SK-N-SH treated with all-trans-retinoic acid at 6 μM for 48 hours (cell line): ENCODE measurements around the gene SCEL.
A peak's percentile ranks its signal among the peaks of the same experiment; 100 is the strongest.
"Not testable (repeated sequence)": the region's sequence is repeated elsewhere in the genome, so short reads cannot be mapped to it uniquely, and the experiment has no call there.

Experiments used
- ATAC-seq: fragments of 200-7000 bp; cut with Tn5 transposase; 3 replicates; pipeline ENCODE4 v1.9.1; 2020; ENCODE audit warnings: mild to moderate bottlenecking, moderate library complexity
- ARNTL ChIP-seq: fragments of 450-650 bp; formaldehyde crosslinking; IDR thresholded peaks from 2 replicates; pipeline ENCODE4 v1.5.0; 2020; ENCODE audit warnings: low read depth, mild to moderate bottlenecking, moderate library complexity, borderline replicate concordance
- BACH2 ChIP-seq: fragments of 250-450 bp; sonication (Bioruptor Pico); IDR thresholded peaks from 2 replicates; pipeline ENCODE4 v1.9.0; 2021; ENCODE audit warnings: mild to moderate bottlenecking, borderline replicate concordance
- ESRRG ChIP-seq: fragments of 250-450 bp; sonication (Bioruptor Pico); IDR thresholded peaks from 2 replicates; pipeline ENCODE4 v1.6.1; 2021; ENCODE audit warnings: mild to moderate bottlenecking
- GLIS3 ChIP-seq: fragments of 250-450 bp; sonication (Bioruptor Pico); IDR thresholded peaks from 2 replicates; pipeline ENCODE4 v1.5.0; 2020; ENCODE audit warnings: mild to moderate bottlenecking, moderate library complexity
- ISL1 ChIP-seq: fragments of 250-450 bp; sonication (Bioruptor Pico); IDR thresholded peaks from 2 replicates; pipeline ENCODE4 v2.1.2; 2022; ENCODE audit warnings: mild to moderate bottlenecking, moderate library complexity
- PPARA ChIP-seq: fragments of 250-450 bp; sonication (Bioruptor Pico); IDR thresholded peaks from 2 replicates; pipeline ENCODE4 v1.5.0; 2020; ENCODE audit warnings: mild to moderate bottlenecking, borderline replicate concordance
- RARB ChIP-seq: fragments of 250-450 bp; sonication (Bioruptor Pico); IDR thresholded peaks from 2 replicates; pipeline ENCODE4 v1.8.0; 2021; ENCODE audit warnings: mild to moderate bottlenecking, moderate library complexity
- SNAI2 ChIP-seq: fragments of 250-450 bp; sonication (Bioruptor Pico); IDR thresholded peaks from 2 replicates; pipeline ENCODE4 v1.5.0; 2020; ENCODE audit warnings: mild to moderate bottlenecking, moderate library complexity
- TCF4 ChIP-seq: fragments of 250-450 bp; sonication (Bioruptor Pico); IDR thresholded peaks from 2 replicates; pipeline ENCODE4 v1.8.0; 2021; ENCODE audit warnings: mild to moderate bottlenecking, moderate library complexity, borderline replicate concordance
- TOX ChIP-seq: fragments of 250-450 bp; sonication (Bioruptor Pico); IDR thresholded peaks from 2 replicates; pipeline ENCODE4 v1.8.0; 2021; ENCODE audit warnings: mild to moderate bottlenecking, moderate library complexity, borderline replicate concordance
- ZC3H10 ChIP-seq: fragments of 250-450 bp; sonication (Bioruptor Pico); IDR thresholded peaks from 2 replicates; pipeline ENCODE4 v1.5.1; 2021; ENCODE audit warnings: mild to moderate bottlenecking, moderate library complexity
- ZFP3 ChIP-seq: fragments of 250-450 bp; sonication (Bioruptor Pico); IDR thresholded peaks from 2 replicates; pipeline ENCODE4 v1.5.0; 2020; ENCODE audit warnings: mild to moderate bottlenecking, moderate library complexity
- ZFP30 ChIP-seq: fragments of 450-650 bp; formaldehyde crosslinking; IDR thresholded peaks from 2 replicates; pipeline ENCODE4 v1.5.0; 2022; ENCODE audit warnings: mild to moderate bottlenecking, moderate library complexity
- ZNF565 ChIP-seq: fragments of 450-650 bp; formaldehyde crosslinking; conservative IDR thresholded peaks from 2 replicates; pipeline ENCODE4 v1.5.0; 2020; ENCODE audit warnings: low read depth, mild to moderate bottlenecking, moderate library complexity
- ZNF70 ChIP-seq: fragments of 450-650 bp; formaldehyde crosslinking; IDR thresholded peaks from 2 replicates; pipeline ENCODE4 v1.5.0; 2020; ENCODE audit warnings: mild to moderate bottlenecking, moderate library complexity
- ZNF8 ChIP-seq: fragments of 450-650 bp; formaldehyde crosslinking; IDR thresholded peaks from 2 replicates; pipeline ENCODE4 v1.5.0; 2020; ENCODE audit warnings: mild to moderate bottlenecking, moderate library complexity
- TF ChIP-seq, protein P1 (sequence below): fragments of 250-450 bp; sonication (Bioruptor Pico); IDR thresholded peaks from 2 replicates; pipeline ENCODE4 v1.8.0; 2021; ENCODE audit warnings: low read depth, mild to moderate bottlenecking, moderate library complexity, borderline replicate concordance
- TF ChIP-seq, protein P2 (sequence below): fragments of 250-450 bp; sonication (Bioruptor Pico); IDR thresholded peaks from 2 replicates; pipeline ENCODE4 v1.5.0; 2020; ENCODE audit warnings: mild to moderate bottlenecking, moderate library complexity
- TF ChIP-seq, protein P3 (sequence below): fragments of 250-450 bp; sonication (Bioruptor Pico); IDR thresholded peaks from 2 replicates; pipeline ENCODE4 v1.8.0; 2020; ENCODE audit warnings: mild to moderate bottlenecking, moderate library complexity, borderline replicate concordance
- TF ChIP-seq, protein P4 (sequence below): fragments of 250-450 bp; sonication (Bioruptor Pico); IDR thresholded peaks from 2 replicates; pipeline ENCODE4 v1.5.1; 2021; ENCODE audit warnings: mild to moderate bottlenecking, moderate library complexity
- TF ChIP-seq, protein P5 (sequence below): fragments of 250-450 bp; sonication (Bioruptor Pico); IDR thresholded peaks from 2 replicates; pipeline ENCODE4 v1.5.1; 2020; ENCODE audit warnings: low read depth, mild to moderate bottlenecking, moderate library complexity

The SCEL gene

DNA sequence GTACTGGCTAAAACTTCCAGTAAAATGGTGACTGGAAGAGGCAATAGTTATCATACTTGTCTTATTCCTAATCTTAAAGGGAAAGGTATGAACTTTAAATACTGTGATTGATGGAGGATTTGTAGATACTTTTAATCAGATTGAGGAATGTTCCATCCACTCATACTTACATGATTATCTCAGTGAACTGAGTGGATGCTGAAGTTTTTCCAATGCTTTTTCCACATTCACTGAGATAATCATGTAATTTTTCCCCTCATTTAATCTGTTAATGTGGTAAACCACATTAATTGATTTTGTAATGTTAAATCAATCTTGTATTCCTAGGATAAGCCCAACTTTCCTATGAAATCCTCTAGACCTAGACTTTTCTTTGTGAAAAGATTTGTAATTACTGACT lies 17.2 kb upstream of the SCEL start (continued):
- TF ChIP-seq, protein P1, sequence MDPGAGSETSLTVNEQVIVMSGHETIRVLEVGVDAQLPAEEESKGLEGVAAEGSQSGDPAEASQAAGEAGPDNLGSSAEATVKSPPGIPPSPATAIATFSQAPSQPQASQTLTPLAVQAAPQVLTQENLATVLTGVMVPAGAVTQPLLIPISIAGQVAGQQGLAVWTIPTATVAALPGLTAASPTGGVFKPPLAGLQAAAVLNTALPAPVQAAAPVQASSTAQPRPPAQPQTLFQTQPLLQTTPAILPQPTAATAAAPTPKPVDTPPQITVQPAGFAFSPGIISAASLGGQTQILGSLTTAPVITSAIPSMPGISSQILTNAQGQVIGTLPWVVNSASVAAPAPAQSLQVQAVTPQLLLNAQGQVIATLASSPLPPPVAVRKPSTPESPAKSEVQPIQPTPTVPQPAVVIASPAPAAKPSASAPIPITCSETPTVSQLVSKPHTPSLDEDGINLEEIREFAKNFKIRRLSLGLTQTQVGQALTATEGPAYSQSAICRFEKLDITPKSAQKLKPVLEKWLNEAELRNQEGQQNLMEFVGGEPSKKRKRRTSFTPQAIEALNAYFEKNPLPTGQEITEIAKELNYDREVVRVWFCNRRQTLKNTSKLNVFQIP (CRISPR knock-in tag), result no peak
- TF ChIP-seq ISL1 (CRISPR knock-in tag) (no peak), ZNF565 (CRISPR knock-in tag) (no peak)
- TF ChIP-seq, all 23 proteins: peak for 0

DNA sequence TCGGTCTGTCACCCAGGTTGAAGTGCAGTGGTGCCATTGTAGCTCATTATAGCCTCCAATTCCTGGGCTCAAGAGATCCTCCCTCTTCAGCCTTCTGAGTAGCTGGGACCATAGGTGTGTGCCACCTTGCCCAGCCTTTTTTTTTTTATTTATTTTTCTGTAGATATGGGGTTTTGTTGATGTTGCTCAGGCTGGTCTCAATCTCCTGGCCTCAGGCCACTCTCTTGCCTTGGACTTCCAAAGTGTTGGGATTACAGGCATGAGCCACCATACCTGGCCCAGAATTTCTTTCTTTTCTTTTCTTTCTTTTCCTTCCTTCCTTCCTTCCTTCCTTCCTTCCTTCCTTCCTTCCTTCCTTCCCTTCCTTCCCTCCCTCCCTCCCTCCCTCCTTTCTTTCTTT lies 16.1 kb upstream of the SCEL start:
- not testable (repeated sequence) for ATAC-seq

DNA sequence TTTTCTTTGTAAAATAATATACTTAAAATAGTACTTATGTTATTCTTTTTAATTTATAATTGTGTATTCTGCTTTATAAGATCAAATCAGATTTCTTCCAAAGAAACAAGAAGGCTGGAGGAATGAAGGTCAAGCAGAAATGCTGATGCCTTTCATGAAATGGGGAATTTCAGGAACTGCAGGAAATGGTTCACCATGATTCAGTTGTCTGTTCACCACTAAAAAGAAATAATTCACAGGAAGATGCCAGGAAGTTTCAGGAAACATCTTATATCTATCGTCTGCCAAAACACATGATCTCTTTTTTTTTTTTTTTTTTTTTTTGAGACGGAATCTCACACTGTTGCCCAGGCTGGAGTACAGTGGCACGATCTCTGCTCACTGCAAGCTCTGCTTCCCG lies 15.7 kb upstream of the SCEL start:
- TF ChIP-seq, protein P2, sequence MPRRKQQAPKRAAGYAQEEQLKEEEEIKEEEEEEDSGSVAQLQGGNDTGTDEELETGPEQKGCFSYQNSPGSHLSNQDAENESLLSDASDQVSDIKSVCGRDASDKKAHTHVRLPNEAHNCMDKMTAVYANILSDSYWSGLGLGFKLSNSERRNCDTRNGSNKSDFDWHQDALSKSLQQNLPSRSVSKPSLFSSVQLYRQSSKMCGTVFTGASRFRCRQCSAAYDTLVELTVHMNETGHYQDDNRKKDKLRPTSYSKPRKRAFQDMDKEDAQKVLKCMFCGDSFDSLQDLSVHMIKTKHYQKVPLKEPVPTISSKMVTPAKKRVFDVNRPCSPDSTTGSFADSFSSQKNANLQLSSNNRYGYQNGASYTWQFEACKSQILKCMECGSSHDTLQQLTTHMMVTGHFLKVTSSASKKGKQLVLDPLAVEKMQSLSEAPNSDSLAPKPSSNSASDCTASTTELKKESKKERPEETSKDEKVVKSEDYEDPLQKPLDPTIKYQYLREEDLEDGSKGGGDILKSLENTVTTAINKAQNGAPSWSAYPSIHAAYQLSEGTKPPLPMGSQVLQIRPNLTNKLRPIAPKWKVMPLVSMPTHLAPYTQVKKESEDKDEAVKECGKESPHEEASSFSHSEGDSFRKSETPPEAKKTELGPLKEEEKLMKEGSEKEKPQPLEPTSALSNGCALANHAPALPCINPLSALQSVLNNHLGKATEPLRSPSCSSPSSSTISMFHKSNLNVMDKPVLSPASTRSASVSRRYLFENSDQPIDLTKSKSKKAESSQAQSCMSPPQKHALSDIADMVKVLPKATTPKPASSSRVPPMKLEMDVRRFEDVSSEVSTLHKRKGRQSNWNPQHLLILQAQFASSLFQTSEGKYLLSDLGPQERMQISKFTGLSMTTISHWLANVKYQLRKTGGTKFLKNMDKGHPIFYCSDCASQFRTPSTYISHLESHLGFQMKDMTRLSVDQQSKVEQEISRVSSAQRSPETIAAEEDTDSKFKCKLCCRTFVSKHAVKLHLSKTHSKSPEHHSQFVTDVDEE (CRISPR knock-in tag), result no peak
- TF ChIP-seq ARNTL (CRISPR knock-in tag), result no peak
- TF ChIP-seq SNAI2, result no peak
- TF ChIP-seq ESRRG (CRISPR knock-in tag), result no peak
- TF ChIP-seq ZFP30, result no peak
- TF ChIP-seq, protein P3, sequence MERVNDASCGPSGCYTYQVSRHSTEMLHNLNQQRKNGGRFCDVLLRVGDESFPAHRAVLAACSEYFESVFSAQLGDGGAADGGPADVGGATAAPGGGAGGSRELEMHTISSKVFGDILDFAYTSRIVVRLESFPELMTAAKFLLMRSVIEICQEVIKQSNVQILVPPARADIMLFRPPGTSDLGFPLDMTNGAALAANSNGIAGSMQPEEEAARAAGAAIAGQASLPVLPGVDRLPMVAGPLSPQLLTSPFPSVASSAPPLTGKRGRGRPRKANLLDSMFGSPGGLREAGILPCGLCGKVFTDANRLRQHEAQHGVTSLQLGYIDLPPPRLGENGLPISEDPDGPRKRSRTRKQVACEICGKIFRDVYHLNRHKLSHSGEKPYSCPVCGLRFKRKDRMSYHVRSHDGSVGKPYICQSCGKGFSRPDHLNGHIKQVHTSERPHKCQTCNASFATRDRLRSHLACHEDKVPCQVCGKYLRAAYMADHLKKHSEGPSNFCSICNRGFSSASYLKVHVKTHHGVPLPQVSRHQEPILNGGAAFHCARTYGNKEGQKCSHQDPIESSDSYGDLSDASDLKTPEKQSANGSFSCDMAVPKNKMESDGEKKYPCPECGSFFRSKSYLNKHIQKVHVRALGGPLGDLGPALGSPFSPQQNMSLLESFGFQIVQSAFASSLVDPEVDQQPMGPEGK (CRISPR knock-in tag), result no peak
- TF ChIP-seq RARB, result no peak
- no peak for TF ChIP-seq ISL1 (CRISPR knock-in tag)
- TF ChIP-seq ZC3H10, result no peak
- no peak for TF ChIP-seq PPARA (CRISPR knock-in tag)
- TF ChIP-seq ZFP3 (CRISPR knock-in tag), result no peak
- TF ChIP-seq, protein P4, sequence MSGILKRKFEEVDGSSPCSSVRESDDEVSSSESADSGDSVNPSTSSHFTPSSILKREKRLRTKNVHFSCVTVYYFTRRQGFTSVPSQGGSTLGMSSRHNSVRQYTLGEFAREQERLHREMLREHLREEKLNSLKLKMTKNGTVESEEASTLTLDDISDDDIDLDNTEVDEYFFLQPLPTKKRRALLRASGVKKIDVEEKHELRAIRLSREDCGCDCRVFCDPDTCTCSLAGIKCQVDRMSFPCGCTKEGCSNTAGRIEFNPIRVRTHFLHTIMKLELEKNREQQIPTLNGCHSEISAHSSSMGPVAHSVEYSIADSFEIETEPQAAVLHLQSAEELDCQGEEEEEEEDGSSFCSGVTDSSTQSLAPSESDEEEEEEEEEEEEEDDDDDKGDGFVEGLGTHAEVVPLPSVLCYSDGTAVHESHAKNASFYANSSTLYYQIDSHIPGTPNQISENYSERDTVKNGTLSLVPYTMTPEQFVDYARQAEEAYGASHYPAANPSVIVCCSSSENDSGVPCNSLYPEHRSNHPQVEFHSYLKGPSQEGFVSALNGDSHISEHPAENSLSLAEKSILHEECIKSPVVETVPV (CRISPR knock-in tag), result no peak
- TF ChIP-seq TCF4, result no peak
- peak; percentile 12; the same call in 1 of the 3 replicates for ATAC-seq

DNA sequence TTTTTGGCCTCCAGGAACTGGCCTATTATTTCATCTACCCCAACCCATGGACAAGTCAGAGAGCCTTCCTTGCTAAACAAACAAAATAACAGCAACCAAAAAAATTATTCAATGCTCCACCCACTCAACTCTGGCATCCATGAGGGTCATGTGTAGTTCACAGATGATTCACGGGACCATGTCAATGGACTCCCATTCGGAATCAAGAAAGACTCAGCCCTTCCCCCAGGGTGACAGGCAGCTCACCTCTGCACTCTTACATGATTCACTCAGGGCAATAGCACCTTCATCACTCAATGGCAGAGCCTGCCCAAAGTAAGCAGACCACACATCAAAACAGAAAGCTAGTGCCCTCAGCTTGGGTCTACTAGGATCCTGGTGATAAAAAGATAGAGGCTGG lies 14.3 kb upstream of the SCEL start:
- ATAC-seq, result peak; percentile 17
- TF ChIP-seq GLIS3 (CRISPR knock-in tag), result no peak
- no peak for TF ChIP-seq TOX (CRISPR knock-in tag)
- TF ChIP-seq, protein P5, sequence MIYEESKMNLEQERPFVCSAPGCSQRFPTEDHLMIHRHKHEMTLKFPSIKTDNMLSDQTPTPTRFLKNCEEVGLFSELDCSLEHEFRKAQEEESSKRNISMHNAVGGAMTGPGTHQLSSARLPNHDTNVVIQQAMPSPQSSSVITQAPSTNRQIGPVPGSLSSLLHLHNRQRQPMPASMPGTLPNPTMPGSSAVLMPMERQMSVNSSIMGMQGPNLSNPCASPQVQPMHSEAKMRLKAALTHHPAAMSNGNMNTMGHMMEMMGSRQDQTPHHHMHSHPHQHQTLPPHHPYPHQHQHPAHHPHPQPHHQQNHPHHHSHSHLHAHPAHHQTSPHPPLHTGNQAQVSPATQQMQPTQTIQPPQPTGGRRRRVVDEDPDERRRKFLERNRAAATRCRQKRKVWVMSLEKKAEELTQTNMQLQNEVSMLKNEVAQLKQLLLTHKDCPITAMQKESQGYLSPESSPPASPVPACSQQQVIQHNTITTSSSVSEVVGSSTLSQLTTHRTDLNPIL, result no peak

DNA sequence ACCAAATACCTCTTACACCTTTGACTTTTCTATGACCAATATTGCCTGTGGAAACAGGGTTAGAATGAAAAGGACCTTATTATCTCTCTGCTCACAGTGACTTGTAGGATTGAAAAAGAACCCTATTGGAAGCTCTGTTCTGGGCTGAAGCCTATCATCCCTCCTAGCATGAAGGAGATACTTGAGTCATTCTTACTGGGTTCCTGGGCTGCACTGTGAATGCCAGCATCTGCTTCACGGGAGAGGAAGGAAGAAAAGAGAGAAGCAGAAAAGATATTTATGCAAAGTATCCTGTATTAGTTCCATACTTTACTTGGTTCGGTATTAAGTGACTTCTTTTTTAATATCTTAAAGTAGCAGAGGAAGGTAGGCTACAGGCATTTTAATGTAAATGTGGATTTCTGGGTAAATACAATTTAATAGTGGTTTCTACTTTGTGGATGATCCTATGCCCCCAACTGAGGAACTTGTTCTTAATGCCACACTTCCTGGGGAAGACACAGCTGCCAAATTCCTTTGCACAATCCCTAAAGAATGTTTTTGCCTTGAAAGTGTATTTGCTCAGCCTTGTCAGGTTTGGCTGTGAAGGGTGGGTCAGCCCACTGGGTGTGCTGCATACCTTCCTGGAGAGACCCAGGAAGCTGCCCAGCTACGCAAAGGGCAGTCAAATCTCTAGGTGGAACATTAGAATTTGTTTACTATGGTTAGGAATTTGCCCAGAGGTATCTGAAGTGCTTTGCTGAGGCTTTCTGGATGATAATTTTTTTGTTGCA lies 13.7 kb upstream of the SCEL start:
- TF ChIP-seq BACH2 (CRISPR knock-in tag) (no peak), SNAI2 (no peak), ISL1 (CRISPR knock-in tag) (no peak), ESRRG (CRISPR knock-in tag) (no peak), ZNF8 (no peak), PPARA (CRISPR knock-in tag) (no peak), GLIS3 (CRISPR knock-in tag) (no peak), ZNF70 (CRISPR knock-in tag) (no peak)
- TF ChIP-seq, protein P4 (CRISPR knock-in tag), result no peak
- peak; percentile 79 for ATAC-seq
